Stimulated activated CD4-positive, alpha-beta T cell treated with anti-CD3 and anti-CD28 coated beads, TNF-alpha, amount 100 ng/mL, for 24 hours (primary cell): ENCODE data around the gene ALDH1L1.

Source experiments
- DNase-seq, 3 experiments: peaks; one replicate each; pipeline ENCODE4 v3.0.0-alpha.2; 2020; ENCODE audit warnings: low read depth in 3 of 3

ALDH1L1 gene

GRCh38 chr3:126194713-126195305, 14.4 kb upstream of the ALDH1L1 start:
- DNase-seq = no peak

DNA sequence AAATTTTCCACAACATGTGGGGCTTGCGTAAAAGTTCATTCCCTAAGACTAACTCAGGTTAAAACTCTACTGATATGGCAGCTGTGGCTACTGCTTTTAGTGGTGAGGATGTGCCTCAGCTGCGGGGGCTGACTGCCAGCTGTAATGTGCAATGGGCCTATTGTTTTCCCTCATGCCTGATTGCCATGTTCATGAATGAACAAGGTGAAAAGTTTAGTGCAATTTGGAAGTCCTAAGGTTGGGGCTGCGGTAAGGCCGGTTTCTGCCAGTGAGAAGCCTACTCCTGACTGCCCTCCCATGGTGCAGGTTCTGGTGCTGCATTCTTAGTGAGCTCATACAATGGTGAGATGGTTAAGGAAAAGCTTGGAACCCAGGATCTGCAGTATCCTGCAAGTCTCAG, 10.9 kb upstream of the ALDH1L1 start:
- no peak for DNase-seq

DNA sequence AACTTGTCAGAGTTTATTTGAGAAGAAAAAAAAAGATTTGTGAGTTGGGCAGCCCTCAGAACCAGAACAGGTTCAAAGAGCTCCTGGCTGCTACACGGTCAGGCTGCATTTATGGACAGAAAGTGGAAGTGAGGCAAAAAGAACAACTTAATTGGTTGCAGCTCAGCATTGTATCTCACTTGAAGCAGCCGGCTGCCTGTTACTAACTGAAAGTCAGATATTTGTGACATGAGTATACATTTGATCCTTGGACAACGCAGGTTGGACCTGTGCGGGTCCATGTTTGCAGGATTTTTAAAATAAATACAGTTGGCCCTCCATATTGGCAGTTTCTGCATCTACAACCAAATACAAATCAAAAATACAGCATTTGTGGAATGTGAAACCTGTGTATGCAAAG, 7.5 kb upstream of the ALDH1L1 start:
- no peak for DNase-seq

GRCh38 chr3:126186749-126187148, 6.4 kb upstream of the ALDH1L1 start:
- DNase-seq = no peak

- DNase-seq = no peak
Measured at GRCh38 chr3:126186271-126186670, 5.9 kb upstream of the ALDH1L1 start.

- no peak for DNase-seq
Measured at GRCh38 chr3:126184465-126185000, 4.1 kb upstream of the ALDH1L1 start.

DNA sequence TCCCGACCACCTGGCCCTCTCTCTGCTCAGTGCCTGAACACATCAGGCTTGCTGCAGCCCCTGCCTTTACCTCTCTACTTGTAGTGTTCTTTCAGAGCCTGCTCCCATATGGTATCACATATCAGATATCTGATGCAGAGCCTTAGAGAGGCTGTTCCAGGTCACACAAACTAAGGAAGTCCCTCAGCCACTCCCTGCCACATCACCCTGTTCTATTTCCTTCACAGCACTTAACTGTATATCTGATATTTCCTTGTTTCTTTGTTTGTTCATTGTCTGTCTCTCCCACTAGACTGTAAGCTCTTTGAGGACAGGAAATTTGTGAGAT, 976 bp upstream of the ALDH1L1 start:
- no peak for DNase-seq

- DNase-seq = no peak
Measured at GRCh38 chr3:126179825-126180476, 435 bp downstream of the ALDH1L1 start.

DNA sequence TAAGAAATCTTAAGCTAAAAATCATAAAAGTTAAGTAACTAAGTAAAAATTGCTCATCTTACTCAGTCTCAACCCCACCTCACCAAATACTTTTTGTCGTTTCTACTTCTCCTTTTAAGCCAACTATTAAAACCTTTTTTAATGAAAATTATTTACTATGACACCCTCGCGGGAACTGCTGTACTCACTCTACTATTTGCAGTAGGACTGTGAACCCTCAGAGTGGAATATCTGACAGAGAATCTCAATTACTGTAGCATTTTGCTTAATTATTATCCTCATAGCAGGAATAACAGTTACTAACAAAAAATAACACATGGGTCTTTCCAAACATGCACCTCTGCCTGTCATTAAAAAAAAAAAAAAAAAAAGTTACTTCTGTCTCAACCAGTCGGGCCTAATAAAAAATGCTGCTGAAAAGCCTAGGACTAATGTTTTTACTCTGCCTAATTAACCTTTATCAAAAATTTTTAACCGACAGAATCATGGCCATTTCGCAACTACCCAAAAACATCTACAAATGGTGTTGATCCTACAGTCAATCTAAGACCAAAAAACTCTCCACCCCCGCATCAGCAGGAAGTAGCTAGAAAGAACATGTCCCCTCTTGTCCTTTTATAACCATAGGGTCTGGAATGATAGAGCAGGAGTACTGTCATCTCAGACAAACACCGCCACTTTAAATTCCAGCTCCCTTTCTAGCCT, 10.2 kb downstream of the ALDH1L1 start:
- DNase-seq = no peak

DNA sequence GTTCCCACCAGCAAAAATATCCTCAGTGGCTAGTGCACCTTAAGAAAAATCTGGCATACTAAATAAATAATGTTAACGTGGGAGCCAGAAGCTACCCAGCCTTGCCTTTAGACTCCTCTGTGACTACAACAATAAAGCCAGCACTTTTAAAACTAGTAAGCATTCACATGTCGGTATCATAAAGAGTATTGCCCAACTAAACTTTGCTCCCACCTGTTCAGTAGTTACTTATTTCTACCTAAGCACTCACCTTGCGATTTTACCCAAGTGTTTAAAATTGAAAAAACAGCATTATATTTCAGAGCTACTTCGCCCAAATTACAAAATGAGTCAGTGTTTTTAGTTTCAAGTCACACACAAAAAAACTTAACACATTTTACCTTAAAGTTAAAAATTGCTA, 12.8 kb downstream of the ALDH1L1 start:
- DNase-seq = no peak

GRCh38 chr3:126166009-126166408, 14.4 kb downstream of the ALDH1L1 start:
- no peak for DNase-seq

DNA sequence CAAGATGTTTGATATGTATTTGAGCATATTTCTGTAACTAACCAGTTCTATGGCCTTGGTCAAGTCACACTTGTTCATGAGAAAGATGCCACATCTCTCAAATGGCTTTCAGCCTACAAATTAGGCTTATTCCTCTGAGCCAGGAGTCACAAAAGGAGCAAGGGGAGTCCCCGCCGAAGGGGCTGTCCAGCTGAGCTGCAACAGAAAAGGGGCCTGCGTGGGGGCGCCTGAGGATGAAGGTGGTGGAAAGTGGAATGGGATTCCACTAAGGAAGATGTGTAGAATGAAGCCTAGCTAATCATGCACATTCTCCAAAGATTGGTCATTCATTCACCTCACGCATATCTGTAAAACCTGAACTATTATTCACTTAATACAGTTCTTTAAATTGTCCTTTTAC, 19.1 kb downstream of the ALDH1L1 start:
- DNase-seq = no peak

DNA sequence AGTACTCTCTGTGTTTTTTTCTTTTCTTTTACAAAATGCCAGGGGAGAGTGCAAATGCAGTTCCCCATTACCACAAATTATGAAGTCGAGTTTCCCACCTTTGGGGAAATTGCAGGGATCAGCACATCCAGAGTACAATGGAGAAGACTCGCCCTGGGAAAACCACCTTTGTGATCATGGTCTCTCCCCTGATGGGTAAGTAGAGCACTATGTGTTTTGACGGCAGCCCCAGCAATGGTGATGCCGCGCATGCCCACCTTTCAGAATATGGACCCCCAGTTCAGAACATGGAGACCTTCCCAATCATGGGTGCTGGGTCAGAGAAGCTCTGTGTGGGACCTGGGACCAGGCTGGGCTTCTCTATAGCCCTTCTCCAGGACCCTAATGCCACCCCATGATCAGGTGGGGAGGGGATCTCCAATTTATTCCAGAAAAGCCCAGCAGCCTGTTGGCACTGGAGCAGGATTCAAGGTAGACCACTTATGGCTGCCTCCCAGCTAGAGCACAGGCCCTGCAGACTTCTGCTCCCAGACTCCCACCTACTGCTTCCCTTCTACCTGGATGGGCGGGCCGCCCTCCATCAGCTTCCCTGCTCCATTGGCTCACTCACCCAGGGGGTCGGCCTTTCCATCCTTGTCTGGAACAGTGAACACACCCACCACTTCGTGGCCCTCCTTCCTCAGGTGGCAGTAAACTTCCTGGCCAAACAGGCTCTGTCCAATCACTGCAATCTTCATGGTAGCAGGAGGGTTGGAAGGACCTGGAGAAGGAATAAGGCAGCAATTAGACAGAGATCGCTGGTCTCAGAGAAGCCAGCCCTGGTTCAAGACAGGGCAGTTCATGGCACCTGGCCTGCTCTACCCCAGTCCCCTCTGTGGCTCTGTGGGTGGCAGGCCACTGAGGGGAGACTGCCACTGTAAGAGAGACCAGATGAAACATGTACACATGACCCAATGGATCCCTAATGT, 19.9 kb downstream of the ALDH1L1 start:
- no peak for DNase-seq

- no peak for DNase-seq
Measured at GRCh38 chr3:126159476-126159875, 20.9 kb downstream of the ALDH1L1 start.

- DNase-seq = no peak
Measured at GRCh38 chr3:126158912-126159454, 21.4 kb downstream of the ALDH1L1 start.

DNA sequence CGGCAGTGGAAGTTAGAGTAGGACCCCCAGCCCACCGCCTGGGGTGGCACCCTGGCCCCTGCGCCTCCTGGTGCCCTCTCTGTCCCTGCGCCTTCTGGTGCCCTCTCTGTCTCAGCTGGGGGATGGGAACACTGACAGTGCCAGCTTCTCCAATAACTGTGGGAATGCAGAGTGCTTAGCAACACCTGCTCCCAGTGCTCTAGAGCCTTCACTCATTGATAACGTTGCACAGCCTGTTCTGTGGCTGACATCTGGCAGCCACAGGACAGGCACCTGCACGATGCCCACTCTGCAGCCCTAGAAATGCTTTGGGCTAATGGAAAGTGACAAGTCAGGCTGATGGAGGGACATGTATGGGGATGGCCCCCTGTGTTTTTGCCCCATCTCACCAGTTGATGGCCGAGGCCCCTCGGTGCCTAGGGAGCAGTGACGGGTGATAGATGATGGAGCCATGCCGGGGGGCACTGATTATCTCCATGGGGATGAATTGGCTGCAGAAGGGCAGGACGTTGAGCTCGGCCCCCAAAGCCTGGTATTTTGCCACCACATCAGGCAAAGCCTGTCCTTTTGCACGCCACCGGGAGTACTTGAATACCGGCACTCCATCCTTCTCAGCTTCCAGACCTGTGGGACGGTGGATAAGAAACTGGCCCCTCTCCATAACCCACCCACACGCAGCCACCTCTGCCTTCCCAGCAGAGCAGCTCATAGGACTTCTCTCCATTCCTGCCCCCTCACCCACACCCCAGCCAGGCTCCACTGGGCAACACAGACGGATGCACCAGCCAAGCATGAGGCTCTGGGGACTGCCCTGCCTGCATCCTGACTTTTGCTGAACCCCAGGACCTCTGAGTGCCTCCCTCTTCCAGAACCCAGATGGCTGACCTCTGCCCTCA, 22.1 kb downstream of the ALDH1L1 start:
- DNase-seq = no peak

- DNase-seq = no peak
Measured at GRCh38 chr3:126157083-126157768, 23.2 kb downstream of the ALDH1L1 start.

DNA sequence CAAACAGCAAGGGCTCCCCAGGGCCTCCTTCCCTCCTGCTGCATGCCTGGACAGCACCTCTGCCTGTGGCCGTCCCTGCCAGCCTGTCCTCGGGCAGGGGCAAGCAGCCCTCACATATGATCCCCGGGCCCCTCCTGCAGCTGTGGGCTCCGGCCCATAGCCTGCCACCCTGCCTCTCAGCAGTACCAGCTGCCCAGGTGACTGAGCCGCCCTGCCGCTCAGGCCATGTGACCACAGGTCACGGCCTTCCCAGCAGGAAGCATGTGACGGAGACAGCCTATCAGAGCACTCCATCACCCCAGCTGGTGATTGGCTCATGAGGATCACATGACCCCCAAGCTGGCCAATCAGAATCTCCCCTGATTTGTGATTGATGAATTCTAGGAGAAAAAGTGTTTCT, 23.9 kb downstream of the ALDH1L1 start:
- DNase-seq = no peak

GRCh38 chr3:126155819-126156218, 24.6 kb downstream of the ALDH1L1 start:
- no peak for DNase-seq

GRCh38 chr3:126155280-126155640, 25.1 kb downstream of the ALDH1L1 start:
- DNase-seq = no peak
